ENCODE data around the gene AGMO.
"Not testable (repeated sequence)": the region's sequence is repeated elsewhere in the genome, so short reads cannot be mapped to it uniquely, and the experiment has no call there.

The AGMO gene

GRCh38 chr7:15305002-15305600 lies 256.7 kb downstream of the AGMO start:
- peak; percentile 89 for TF ChIP-seq CTCF (conservative IDR thresholded peaks at IDR 0.05)
- H3K27ac ChIP-seq, result no peak overlapping the region

GRCh38 chr7:15303357-15303756 lies 258.5 kb downstream of the AGMO start:
- no peak overlapping the region for H3K27ac ChIP-seq
- no peak for TF ChIP-seq CTCF (conservative IDR thresholded peaks at IDR 0.05)

GRCh38 chr7:15300986-15301385 lies 260.8 kb downstream of the AGMO start:
- H3K27ac ChIP-seq, result not testable (repeated sequence)

- no peak for TF ChIP-seq CTCF (conservative IDR thresholded peaks at IDR 0.05)
- H3K27ac ChIP-seq, result no peak overlapping the region
Measured at GRCh38 chr7:15292138-15292537, 269.7 kb downstream of the AGMO start.

GRCh38 chr7:15291699-15292098 lies 270.1 kb downstream of the AGMO start:
- no peak for TF ChIP-seq CTCF (conservative IDR thresholded peaks at IDR 0.05)
- no peak overlapping the region for H3K27ac ChIP-seq

- no peak overlapping the region for H3K27ac ChIP-seq
- no peak for TF ChIP-seq CTCF (conservative IDR thresholded peaks at IDR 0.05)
Measured at GRCh38 chr7:15288741-15289140, 273.1 kb downstream of the AGMO start.

GRCh38 chr7:15284396-15284795 lies 277.4 kb downstream of the AGMO start:
- no peak overlapping the region for H3K27ac ChIP-seq
- TF ChIP-seq CTCF (conservative IDR thresholded peaks at IDR 0.05), result no peak

- H3K27ac ChIP-seq, result no peak overlapping the region
- no peak for TF ChIP-seq CTCF (conservative IDR thresholded peaks at IDR 0.05)
Measured at GRCh38 chr7:15280078-15280733, 281.6 kb downstream of the AGMO start.

All from VCaP (cell line).